WTC11 (cell line): ENCODE measurements around the gene SLC34A1. TPM values are rescaled to one million over a fixed set of nuclear protein-coding genes. Genes with fewer than 3 reads are reported as not detected.
A peak's percentile ranks its signal among the peaks of the same experiment; 100 is the strongest.

Experiments
- ATF3 ChIP-seq: sonication (generic); formaldehyde crosslinking; conservative IDR thresholded peaks from 2 replicates; pipeline ENCODE4 v1.8.1; 2022; ENCODE audit warnings: mild to moderate bottlenecking, missing genetic modification reagents
- ETV6 ChIP-seq: sonication (generic); formaldehyde crosslinking; IDR thresholded peaks from 2 replicates; pipeline ENCODE4 v1.8.1; 2022; ENCODE audit warnings: mild to moderate bottlenecking, missing genetic modification reagents
- KAT7 ChIP-seq: sonication (generic); formaldehyde crosslinking; IDR thresholded peaks from 2 replicates; pipeline ENCODE4 v1.8.1; 2023; ENCODE audit warnings: missing genetic modification reagents, mild to moderate bottlenecking, borderline replicate concordance
- MAX ChIP-seq: sonication (generic); formaldehyde crosslinking; IDR thresholded peaks from 2 replicates; pipeline ENCODE4 v1.8.0; 2022; ENCODE audit warnings: mild to moderate bottlenecking, missing genetic modification reagents
- MYBL2 ChIP-seq: sonication (generic); formaldehyde crosslinking; IDR thresholded peaks from 2 replicates; pipeline ENCODE4 v1.8.1; 2023; ENCODE audit warnings: mild to moderate bottlenecking, moderate library complexity, missing genetic modification reagents
- NFATC4 ChIP-seq: fragments of 250-450 bp; sonication (Bioruptor Pico); IDR thresholded peaks from 2 replicates; pipeline ENCODE4 v1.9.0; 2021; ENCODE audit warnings: mild to moderate bottlenecking
- NR2C2 ChIP-seq: sonication (generic); formaldehyde crosslinking; IDR thresholded peaks from 2 replicates; pipeline ENCODE4 v1.8.0; 2022; ENCODE audit warnings: mild to moderate bottlenecking, missing genetic modification reagents
- RORB ChIP-seq: fragments of 250-450 bp; sonication (Bioruptor Pico); IDR thresholded peaks from 2 replicates; pipeline ENCODE4 v1.9.0; 2021; ENCODE audit warnings: mild to moderate bottlenecking
- SP1 ChIP-seq: sonication (generic); formaldehyde crosslinking; conservative IDR thresholded peaks from 2 replicates; pipeline ENCODE4 v1.8.1; 2022; ENCODE audit warnings: missing genetic modification reagents
- TEAD4 ChIP-seq: sonication (generic); formaldehyde crosslinking; IDR thresholded peaks from 2 replicates; pipeline ENCODE4 v1.8.0; 2022; ENCODE audit warnings: mild to moderate bottlenecking, missing genetic modification reagents
- TP53 ChIP-seq: sonication (generic); formaldehyde crosslinking; IDR thresholded peaks from 2 replicates; pipeline ENCODE4 v1.8.1; 2023; ENCODE audit warnings: mild to moderate bottlenecking, missing genetic modification reagents
- USF1 ChIP-seq: sonication (generic); formaldehyde crosslinking; IDR thresholded peaks from 2 replicates; pipeline ENCODE4 v1.8.0; 2022; ENCODE audit warnings: mild to moderate bottlenecking, missing genetic modification reagents
- ZBTB21 ChIP-seq: sonication (generic); formaldehyde crosslinking; IDR thresholded peaks from 2 replicates; pipeline ENCODE4 v1.8.1; 2023; ENCODE audit warnings: mild to moderate bottlenecking, missing genetic modification reagents, borderline replicate concordance
- ZBTB43 ChIP-seq: sonication (generic); formaldehyde crosslinking; IDR thresholded peaks from 2 replicates; pipeline ENCODE4 v1.8.1; 2023; ENCODE audit warnings: mild to moderate bottlenecking, missing genetic modification reagents
- ZNF121 ChIP-seq: sonication (generic); formaldehyde crosslinking; IDR thresholded peaks from 2 replicates; pipeline ENCODE4 v1.8.0; 2023; ENCODE audit warnings: missing genetic modification reagents
- ZNF219 ChIP-seq: sonication (generic); formaldehyde crosslinking; IDR thresholded peaks from 2 replicates; pipeline ENCODE4 v1.8.0; 2023; ENCODE audit warnings: missing genetic modification reagents, mild to moderate bottlenecking, borderline replicate concordance
- ZNF232 ChIP-seq: sonication (generic); formaldehyde crosslinking; IDR thresholded peaks from 2 replicates; pipeline ENCODE4 v1.8.0; 2022; ENCODE audit warnings: mild to moderate bottlenecking, missing genetic modification reagents
- ZNF317 ChIP-seq: sonication (generic); formaldehyde crosslinking; IDR thresholded peaks from 2 replicates; pipeline ENCODE4 v1.8.1; 2023; ENCODE audit warnings: low read depth, mild to moderate bottlenecking, moderate library complexity, missing genetic modification reagents, borderline replicate concordance
- ZNF423 ChIP-seq: fragments of 250-450 bp; sonication (Bioruptor Pico); IDR thresholded peaks from 2 replicates; pipeline ENCODE4 v2.1.2; 2022; ENCODE audit warnings: mild to moderate bottlenecking, moderate library complexity
- ZNF671 ChIP-seq: fragments of 250-450 bp; sonication (Bioruptor Pico); IDR thresholded peaks from 2 replicates; pipeline ENCODE4 v1.8.0; 2021; ENCODE audit warnings: mild to moderate bottlenecking
- total RNA-seq: library from RNA; stranded (reverse); gene quantifications from 3 replicates; pipeline ENCODE4 v1.2.3, GENCODE V29; 2021
- TF ChIP-seq, protein P1 (sequence below): fragments of 250-450 bp; sonication (Bioruptor Pico); IDR thresholded peaks from 2 replicates; pipeline ENCODE4 v1.9.0; 2021; ENCODE audit warnings: mild to moderate bottlenecking
- TF ChIP-seq, protein P2 (sequence below): sonication (generic); formaldehyde crosslinking; IDR thresholded peaks from 2 replicates; pipeline ENCODE4 v1.8.1; 2023; ENCODE audit warnings: mild to moderate bottlenecking, missing genetic modification reagents, moderate library complexity
- TF ChIP-seq, protein P3 (sequence below): sonication (generic); formaldehyde crosslinking; IDR thresholded peaks from 2 replicates; pipeline ENCODE4 v1.8.1; 2023; ENCODE audit warnings: mild to moderate bottlenecking, missing genetic modification reagents, moderate library complexity
- TF ChIP-seq, protein P4 (sequence below): fragments of 200-600 bp; IDR thresholded peaks from 2 replicates; pipeline ENCODE4 v1.8.0; 2022; ENCODE audit warnings: antibody characterized with exemption
- TF ChIP-seq, protein P5 (sequence below): fragments of 250-450 bp; sonication (Bioruptor Pico); IDR thresholded peaks from 2 replicates; pipeline ENCODE4 v2.1.2; 2022; ENCODE audit warnings: mild to moderate bottlenecking, moderate library complexity
- TF ChIP-seq, protein P6 (sequence below): sonication (generic); formaldehyde crosslinking; IDR thresholded peaks from 2 replicates; pipeline ENCODE4 v1.8.0; 2022; ENCODE audit warnings: mild to moderate bottlenecking, missing genetic modification reagents

SLC34A1 gene
- total RNA-seq, 1 experiment from 2014 or later = not detected

DNA sequence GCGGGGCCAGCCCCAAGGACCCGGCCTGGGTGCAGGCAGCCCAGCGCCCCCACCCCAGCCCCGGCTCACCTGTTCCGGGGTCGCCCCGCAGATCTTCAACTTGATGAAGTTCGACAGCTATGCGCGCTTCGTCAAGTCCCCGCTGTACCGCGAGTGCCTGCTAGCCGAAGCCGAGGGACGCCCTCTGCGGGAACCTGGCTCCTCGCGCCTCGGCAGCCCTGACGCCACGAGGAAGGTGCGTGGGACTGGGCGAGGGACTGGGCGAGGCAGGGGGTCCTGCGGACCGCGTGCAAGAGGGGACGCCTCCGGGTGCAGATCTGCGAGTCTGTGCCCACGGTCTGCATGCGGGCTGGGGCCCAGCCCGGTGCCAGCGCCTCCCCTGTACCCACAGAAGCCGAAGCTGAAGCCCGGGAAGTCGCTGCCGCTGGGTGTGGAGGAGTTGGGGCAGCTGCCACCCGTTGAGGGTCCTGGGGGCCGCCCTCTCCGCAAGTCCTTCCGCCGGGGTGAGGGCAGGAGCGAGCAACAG, 16.8 kb upstream of the SLC34A1 start (continued):
- TF ChIP-seq, protein P1, sequence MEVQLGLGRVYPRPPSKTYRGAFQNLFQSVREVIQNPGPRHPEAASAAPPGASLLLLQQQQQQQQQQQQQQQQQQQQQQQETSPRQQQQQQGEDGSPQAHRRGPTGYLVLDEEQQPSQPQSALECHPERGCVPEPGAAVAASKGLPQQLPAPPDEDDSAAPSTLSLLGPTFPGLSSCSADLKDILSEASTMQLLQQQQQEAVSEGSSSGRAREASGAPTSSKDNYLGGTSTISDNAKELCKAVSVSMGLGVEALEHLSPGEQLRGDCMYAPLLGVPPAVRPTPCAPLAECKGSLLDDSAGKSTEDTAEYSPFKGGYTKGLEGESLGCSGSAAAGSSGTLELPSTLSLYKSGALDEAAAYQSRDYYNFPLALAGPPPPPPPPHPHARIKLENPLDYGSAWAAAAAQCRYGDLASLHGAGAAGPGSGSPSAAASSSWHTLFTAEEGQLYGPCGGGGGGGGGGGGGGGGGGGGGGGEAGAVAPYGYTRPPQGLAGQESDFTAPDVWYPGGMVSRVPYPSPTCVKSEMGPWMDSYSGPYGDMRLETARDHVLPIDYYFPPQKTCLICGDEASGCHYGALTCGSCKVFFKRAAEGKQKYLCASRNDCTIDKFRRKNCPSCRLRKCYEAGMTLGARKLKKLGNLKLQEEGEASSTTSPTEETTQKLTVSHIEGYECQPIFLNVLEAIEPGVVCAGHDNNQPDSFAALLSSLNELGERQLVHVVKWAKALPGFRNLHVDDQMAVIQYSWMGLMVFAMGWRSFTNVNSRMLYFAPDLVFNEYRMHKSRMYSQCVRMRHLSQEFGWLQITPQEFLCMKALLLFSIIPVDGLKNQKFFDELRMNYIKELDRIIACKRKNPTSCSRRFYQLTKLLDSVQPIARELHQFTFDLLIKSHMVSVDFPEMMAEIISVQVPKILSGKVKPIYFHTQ (CRISPR knock-in tag) = no peak
- TF ChIP-seq ZBTB21 (CRISPR knock-in tag) (peak; percentile 80; the same call in 1 of the 2 replicates), USF1 (peak; percentile 48; the same call in 1 of the 2 replicates), ZNF671 (CRISPR knock-in tag) (no peak), NFATC4 (CRISPR knock-in tag) (no peak), KAT7 (no peak), ZBTB43 (peak; percentile 74; the same call in 1 of the 2 replicates), TP53 (CRISPR knock-in tag) (peak; percentile 89), MAX (CRISPR knock-in tag) (peak; percentile 98), ZNF121 (CRISPR knock-in tag) (0 out of 2 replicates have a peak, but pooled peaks have one; percentile 38), ZNF219 (CRISPR knock-in tag) (0 out of 2 replicates have a peak, but pooled peaks have one; percentile 79), TEAD4 (peak; percentile 62; the same call in 1 of the 2 replicates), NR2C2 (peak; percentile 64), ZNF423 (CRISPR knock-in tag) (no peak), ATF3 (CRISPR knock-in tag) (no peak; the same call in 1 of the 2 replicates), SP1 (peak; percentile 54; the same call in 1 of the 2 replicates), ETV6 (CRISPR knock-in tag) (peak; percentile 87; the same call in 1 of the 2 replicates), ZNF232 (0 out of 2 replicates have a peak, but pooled peaks have one; percentile 58), MYBL2 (CRISPR knock-in tag) (peak; percentile 84), RORB (CRISPR knock-in tag) (no peak), ZNF317 (0 out of 2 replicates have a peak, but pooled peaks have one; percentile 66)
- TF ChIP-seq, protein P2, sequence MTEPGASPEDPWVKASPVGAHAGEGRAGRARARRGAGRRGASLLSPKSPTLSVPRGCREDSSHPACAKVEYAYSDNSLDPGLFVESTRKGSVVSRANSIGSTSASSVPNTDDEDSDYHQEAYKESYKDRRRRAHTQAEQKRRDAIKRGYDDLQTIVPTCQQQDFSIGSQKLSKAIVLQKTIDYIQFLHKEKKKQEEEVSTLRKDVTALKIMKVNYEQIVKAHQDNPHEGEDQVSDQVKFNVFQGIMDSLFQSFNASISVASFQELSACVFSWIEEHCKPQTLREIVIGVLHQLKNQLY = no peak; the same call in 1 of the 2 replicates
- TF ChIP-seq, protein P3, sequence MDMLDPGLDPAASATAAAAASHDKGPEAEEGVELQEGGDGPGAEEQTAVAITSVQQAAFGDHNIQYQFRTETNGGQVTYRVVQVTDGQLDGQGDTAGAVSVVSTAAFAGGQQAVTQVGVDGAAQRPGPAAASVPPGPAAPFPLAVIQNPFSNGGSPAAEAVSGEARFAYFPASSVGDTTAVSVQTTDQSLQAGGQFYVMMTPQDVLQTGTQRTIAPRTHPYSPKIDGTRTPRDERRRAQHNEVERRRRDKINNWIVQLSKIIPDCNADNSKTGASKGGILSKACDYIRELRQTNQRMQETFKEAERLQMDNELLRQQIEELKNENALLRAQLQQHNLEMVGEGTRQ (CRISPR knock-in tag) = no peak
- TF ChIP-seq, protein P4, sequence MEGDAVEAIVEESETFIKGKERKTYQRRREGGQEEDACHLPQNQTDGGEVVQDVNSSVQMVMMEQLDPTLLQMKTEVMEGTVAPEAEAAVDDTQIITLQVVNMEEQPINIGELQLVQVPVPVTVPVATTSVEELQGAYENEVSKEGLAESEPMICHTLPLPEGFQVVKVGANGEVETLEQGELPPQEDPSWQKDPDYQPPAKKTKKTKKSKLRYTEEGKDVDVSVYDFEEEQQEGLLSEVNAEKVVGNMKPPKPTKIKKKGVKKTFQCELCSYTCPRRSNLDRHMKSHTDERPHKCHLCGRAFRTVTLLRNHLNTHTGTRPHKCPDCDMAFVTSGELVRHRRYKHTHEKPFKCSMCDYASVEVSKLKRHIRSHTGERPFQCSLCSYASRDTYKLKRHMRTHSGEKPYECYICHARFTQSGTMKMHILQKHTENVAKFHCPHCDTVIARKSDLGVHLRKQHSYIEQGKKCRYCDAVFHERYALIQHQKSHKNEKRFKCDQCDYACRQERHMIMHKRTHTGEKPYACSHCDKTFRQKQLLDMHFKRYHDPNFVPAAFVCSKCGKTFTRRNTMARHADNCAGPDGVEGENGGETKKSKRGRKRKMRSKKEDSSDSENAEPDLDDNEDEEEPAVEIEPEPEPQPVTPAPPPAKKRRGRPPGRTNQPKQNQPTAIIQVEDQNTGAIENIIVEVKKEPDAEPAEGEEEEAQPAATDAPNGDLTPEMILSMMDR = no peak
- TF ChIP-seq, protein P5, sequence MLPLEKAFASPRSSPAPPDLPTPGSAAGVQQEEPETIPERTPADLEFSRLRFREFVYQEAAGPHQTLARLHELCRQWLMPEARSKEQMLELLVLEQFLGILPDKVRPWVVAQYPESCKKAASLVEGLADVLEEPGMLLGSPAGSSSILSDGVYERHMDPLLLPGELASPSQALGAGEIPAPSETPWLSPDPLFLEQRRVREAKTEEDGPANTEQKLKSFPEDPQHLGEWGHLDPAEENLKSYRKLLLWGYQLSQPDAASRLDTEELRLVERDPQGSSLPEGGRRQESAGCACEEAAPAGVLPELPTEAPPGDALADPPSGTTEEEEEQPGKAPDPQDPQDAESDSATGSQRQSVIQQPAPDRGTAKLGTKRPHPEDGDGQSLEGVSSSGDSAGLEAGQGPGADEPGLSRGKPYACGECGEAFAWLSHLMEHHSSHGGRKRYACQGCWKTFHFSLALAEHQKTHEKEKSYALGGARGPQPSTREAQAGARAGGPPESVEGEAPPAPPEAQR (CRISPR knock-in tag) = no peak
- TF ChIP-seq, protein P6, sequence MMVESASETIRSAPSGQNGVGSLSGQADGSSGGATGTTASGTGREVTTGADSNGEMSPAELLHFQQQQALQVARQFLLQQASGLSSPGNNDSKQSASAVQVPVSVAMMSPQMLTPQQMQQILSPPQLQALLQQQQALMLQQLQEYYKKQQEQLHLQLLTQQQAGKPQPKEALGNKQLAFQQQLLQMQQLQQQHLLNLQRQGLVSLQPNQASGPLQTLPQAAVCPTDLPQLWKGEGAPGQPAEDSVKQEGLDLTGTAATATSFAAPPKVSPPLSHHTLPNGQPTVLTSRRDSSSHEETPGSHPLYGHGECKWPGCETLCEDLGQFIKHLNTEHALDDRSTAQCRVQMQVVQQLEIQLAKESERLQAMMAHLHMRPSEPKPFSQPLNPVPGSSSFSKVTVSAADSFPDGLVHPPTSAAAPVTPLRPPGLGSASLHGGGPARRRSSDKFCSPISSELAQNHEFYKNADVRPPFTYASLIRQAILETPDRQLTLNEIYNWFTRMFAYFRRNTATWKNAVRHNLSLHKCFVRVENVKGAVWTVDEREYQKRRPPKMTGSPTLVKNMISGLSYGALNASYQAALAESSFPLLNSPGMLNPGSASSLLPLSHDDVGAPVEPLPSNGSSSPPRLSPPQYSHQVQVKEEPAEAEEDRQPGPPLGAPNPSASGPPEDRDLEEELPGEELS (CRISPR knock-in tag) = peak; percentile 94
